NB4 (cell line): Measurements from ENCODE around the gene MYOM1.

ENCODE experiments used
- MYC ChIP-seq: IDR thresholded peaks from 2 replicates; pipeline ENCODE4 v1.6.1; 2011; ENCODE audit warnings: low read depth, low read length
- POLR2A ChIP-seq: IDR thresholded peaks from 2 replicates; pipeline ENCODE4 v1.6.1; 2011; ENCODE audit warnings: mild to moderate bottlenecking; ENCODE audit not compliant: insufficient read length; ENCODE audit errors: extremely low read depth
- TF ChIP-seq, protein P1 (sequence below): IDR thresholded peaks from one replicate; pipeline ENCODE4 v1.5.1; 2012; ENCODE audit warnings: low read depth, low read length
- TF ChIP-seq, protein P2 (sequence below): IDR thresholded peaks from 2 replicates; pipeline ENCODE4 v1.6.1; 2011; ENCODE audit warnings: low read depth, low read length

DNA sequence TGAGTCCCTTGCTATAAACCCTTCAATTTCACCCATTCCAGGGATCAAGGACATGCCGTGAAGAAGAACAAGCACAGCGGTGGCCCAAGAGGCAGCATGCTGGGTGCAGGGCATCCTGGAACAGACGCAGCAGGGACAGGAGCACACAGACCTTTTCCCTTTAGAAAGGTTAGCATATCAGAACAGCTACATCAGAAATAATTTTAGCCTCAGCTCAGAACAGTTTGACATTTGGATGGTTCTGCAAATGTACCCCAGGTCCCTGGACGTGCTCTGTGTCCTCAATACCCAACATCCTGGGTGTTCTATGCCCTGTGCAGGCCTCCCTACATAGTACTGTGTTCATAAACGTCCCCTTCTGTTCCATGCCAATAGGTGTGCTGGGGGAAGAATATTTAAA is 80.4 kb downstream of the MYOM1 start:
- TF ChIP-seq POLR2A (no peak), MYC (no peak)
- TF ChIP-seq, protein P1, sequence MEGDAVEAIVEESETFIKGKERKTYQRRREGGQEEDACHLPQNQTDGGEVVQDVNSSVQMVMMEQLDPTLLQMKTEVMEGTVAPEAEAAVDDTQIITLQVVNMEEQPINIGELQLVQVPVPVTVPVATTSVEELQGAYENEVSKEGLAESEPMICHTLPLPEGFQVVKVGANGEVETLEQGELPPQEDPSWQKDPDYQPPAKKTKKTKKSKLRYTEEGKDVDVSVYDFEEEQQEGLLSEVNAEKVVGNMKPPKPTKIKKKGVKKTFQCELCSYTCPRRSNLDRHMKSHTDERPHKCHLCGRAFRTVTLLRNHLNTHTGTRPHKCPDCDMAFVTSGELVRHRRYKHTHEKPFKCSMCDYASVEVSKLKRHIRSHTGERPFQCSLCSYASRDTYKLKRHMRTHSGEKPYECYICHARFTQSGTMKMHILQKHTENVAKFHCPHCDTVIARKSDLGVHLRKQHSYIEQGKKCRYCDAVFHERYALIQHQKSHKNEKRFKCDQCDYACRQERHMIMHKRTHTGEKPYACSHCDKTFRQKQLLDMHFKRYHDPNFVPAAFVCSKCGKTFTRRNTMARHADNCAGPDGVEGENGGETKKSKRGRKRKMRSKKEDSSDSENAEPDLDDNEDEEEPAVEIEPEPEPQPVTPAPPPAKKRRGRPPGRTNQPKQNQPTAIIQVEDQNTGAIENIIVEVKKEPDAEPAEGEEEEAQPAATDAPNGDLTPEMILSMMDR = no peak
- TF ChIP-seq, protein P2, sequence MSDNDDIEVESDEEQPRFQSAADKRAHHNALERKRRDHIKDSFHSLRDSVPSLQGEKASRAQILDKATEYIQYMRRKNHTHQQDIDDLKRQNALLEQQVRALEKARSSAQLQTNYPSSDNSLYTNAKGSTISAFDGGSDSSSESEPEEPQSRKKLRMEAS = no peak
